Muscle layer of duodenum (tissue), 2 donors: ENCODE data around the gene MAD1L1.

Source experiments
- H3K27ac ChIP-seq: one replicate; pipeline ENCODE4 v1.7.0; 2013; ENCODE audit warnings: mild to moderate bottlenecking, low read length
- H3K27me3 ChIP-seq: one replicate; pipeline ENCODE4 v1.7.0; 2013; ENCODE audit warnings: low read depth, mild to moderate bottlenecking, control low read depth, low read length
- H3K36me3 ChIP-seq, 2 donors: one replicate each; pipeline ENCODE4 v1.7.0; 2013; ENCODE audit warnings: low read length in 2 of 2, control low read depth in 1 of 2, mild to moderate bottlenecking in 1 of 2; ENCODE audit not compliant: insufficient read depth in 2 of 2, control insufficient read depth in 1 of 2
- H3K4me1 ChIP-seq, 2 donors: one replicate each; pipeline ENCODE4 v1.7.0; 2013; ENCODE audit warnings: low read length in 2 of 2, mild to moderate bottlenecking in 2 of 2, control low read depth in 1 of 2, moderate library complexity in 1 of 2; ENCODE audit not compliant: insufficient read depth in 2 of 2, control insufficient read depth in 1 of 2
- H3K4me3 ChIP-seq, 2 donors: one replicate each; pipeline ENCODE4 v1.7.0; 2013; ENCODE audit warnings: low read length in 2 of 2, low read depth in 1 of 2, mild to moderate bottlenecking in 1 of 2
- H3K9me3 ChIP-seq, 2 donors: one replicate each; pipeline ENCODE4 v1.7.0; 2013; ENCODE audit warnings: low read length in 2 of 2, control low read depth in 1 of 2, mild to moderate bottlenecking in 1 of 2; ENCODE audit not compliant: control insufficient read depth in 1 of 2
- donor health status: healthy.

MAD1L1 gene

DNA sequence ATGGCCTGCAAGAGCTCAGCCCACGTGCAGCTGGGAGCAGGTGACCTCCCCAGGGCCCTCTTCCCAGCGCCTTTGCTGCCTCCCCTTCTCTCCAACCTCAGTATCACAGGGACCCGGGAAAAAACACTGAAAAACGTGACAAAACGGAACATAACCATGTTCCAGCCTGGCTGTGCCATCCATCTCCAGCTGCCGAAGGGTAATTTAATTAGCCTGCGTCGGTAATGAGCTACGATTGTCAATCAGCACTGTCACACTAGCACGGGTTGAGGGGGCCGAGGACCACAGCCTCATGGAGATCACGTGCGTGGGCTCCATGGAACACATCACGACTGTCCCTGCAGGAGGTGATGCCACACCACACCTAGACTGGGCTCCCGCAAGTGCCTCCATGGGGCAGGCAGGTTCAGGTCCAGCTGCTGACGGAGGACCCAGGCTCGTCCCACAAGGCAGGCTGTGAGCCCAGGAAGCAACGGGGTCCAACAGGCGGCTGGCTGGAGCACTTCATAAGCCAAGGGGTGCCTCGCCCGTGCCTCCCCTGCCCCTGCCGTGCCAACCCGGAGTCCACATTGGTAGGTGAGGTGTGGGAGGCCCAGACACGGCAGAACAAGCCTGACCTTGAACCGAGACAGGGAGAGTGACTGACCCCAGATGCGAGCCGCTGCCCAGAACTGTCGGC, 363.2 kb downstream of the MAD1L1 start:
- Histone ChIP-seq H3K4me1 (no peaks in the 10 kb centered on the region), H3K4me3 (no peak overlapping the region), H3K9me3 (no peaks in the 10 kb centered on the region), H3K27ac (no peak overlapping the region), H3K27me3 (no peaks in the 10 kb centered on the region), H3K36me3 (no peaks in the 10 kb centered on the region)

DNA sequence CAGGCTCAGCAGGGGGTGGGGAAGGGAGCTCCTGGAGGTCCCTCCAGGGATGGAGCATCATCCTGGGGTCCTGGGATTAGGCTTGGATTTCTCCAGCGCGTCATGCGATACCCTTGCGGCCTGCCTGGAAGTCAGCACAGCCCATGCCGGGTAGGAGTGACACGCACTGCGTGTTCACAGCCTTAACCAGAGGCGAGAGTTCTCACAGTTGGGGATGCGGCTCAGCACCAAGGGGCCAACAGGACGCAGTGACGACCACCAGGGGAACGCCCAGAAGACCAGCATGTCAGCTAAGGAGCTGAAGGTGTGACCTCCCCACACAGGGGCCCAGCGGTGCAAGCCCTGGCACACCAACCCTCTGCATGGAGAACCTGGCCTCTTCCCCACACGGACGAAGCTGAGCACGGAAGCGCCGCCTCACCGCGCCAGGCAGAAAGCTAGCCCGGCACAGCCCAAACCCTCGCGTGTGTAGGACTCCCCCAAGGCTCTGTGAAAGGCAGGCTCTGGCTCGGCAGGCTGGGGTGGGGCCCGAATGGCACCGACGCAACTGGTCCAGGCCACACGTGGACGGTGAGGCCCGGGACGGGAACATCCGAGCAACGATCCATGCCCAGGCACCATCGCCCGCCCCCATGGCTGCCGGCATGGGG, 364.1 kb downstream of the MAD1L1 start:
- Histone ChIP-seq H3K27ac (no peak overlapping the region), H3K27me3 (no peaks in the 10 kb centered on the region), H3K36me3 (no peaks in the 10 kb centered on the region), H3K4me3 (no peak overlapping the region), H3K4me1 (no peaks in the 10 kb centered on the region), H3K9me3 (no peaks in the 10 kb centered on the region)

DNA sequence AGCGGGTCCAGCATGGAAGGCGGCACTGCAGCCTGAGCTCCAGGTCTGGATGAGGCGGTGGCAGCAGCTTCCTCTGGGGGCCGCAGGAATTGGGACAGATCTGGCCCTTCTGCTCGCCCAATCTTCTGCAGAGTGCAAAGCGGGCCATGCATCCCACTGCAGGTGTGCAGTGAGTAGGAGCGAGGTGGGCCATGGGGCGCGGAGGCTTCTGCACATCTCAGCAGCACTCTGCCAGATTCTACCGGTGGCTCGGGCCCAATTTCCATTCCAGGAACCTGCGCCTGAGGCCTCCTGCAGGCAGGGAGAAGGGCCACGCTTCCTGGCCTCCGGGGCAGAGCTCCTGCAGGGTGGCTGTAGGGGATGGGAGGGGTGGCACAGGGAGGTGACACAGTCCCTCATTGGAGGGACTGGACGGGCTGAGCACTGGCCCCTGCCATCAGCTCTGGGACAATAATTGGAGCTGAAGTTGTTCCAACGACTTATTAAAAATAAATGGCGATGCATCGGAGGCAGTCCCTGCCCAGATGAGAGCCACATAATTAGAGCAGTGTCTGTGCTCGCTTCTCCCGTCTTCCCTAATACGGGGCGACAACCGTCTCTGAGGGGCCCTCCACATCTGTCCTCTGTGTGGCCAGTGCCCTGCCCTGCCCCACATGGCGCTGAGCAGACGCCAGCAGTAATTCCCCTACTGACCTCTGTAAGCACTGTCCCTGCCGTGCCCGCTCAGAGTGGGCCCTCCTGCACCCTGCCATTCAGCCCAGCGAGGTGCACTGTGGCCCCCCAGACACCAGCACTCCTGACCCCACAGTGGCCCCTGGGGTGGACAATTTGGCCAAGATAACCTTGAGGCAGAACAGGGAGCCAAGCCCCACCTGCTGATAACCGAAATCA, 365.1 kb downstream of the MAD1L1 start:
- H3K27ac ChIP-seq = no peak overlapping the region
- no peaks in the 10 kb centered on the region for H3K27me3 ChIP-seq
- H3K4me3 ChIP-seq = no peak overlapping the region
- no peaks in the 10 kb centered on the region for H3K4me1 ChIP-seq
- no peaks in the 10 kb centered on the region for H3K36me3 ChIP-seq
- H3K9me3 ChIP-seq = no peaks in the 10 kb centered on the region

DNA sequence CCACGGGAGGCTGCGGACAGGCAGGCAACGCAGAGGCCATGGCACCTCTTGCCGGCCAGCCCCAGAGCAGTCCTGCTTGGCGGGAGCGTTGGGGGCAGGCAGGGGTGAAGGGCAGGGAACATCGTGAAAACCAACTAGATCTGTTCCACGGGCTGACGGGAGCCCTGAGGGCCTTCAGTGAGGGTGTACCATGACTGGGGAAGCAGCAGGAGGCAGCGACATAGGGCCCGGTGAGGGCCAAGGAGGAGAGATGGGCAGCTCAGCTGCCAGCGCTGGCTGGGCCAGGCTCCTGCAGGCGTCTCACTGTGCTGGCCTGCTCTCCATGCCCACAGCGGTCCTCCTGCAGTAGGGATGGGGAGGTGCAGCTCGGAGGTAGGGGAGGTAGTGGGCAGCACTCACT, 366.1 kb downstream of the MAD1L1 start:
- Histone ChIP-seq H3K27ac (no peak overlapping the region), H3K4me3 (no peak overlapping the region), H3K9me3 (no peaks in the 10 kb centered on the region), H3K36me3 (no peaks in the 10 kb centered on the region), H3K27me3 (no peaks in the 10 kb centered on the region), H3K4me1 (no peaks in the 10 kb centered on the region)

DNA sequence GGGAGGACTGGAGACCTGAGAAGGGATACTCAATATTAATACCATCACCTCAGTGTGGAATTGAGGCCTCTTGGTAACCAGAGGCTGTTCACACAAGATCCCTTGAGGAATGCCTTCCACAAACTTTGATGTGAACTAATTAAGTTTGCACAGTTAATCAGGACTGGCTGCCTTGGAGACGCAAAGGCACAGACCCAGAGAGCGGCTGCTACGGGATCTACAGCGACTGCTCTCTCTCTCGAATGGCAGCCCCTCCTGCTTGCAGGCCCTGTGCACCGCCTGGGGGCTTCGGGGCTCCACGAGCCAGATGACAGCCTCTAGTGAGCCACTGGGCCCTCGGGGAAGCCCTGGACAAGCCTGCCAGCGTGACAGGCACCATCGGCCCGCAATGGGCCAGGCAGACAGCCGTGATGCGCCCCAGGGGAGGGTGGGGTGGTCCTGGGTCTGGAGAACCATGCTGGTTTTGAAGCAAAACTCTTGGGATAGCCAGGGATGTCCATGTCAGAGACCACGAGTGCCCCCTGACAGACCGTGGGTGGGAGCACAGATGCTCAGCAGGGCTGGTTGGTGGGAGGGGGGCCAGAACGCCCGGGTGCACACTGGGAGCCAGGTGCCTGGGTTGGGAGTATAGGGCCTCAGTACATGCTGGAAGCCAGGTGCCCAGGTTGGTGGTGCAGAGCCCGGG, 367.0 kb downstream of the MAD1L1 start:
- H3K4me3 ChIP-seq = no peak overlapping the region
- H3K27me3 ChIP-seq = no peaks in the 10 kb centered on the region
- H3K9me3 ChIP-seq = no peaks in the 10 kb centered on the region
- no peaks in the 10 kb centered on the region for H3K4me1 ChIP-seq
- no peaks in the 10 kb centered on the region for H3K36me3 ChIP-seq
- H3K27ac ChIP-seq = no peak overlapping the region

DNA sequence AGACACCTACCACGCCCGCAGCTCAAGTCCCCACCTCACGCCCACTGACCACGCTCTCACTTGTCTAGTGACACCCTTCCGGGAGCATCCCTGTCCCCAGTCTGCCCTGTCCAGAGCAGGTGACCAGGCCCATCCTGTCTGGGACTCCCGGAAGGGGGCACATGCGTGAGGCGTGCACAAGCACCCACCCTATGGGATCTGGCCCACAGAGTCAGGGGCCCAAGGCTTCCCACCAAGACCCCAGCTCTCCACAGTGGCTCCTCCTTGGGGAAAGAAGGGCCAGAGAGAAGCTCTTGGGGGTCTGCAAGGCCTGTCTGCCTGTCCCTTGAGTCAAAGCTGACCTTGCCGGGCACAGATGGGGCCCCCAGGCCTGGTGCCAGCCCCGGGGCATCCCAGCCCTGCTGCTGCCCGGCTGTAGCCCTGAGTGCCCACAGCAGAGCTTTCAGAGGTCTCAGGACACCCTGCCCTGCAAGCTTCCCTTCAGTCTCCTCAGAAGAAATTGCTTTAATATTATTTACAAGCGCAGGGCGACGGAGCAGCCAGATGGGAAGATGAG, 367.7 kb downstream of the MAD1L1 start:
- H3K27ac ChIP-seq = no peak overlapping the region
- H3K36me3 ChIP-seq = no peaks in the 10 kb centered on the region
- no peaks in the 10 kb centered on the region for H3K9me3 ChIP-seq
- no peaks in the 10 kb centered on the region for H3K27me3 ChIP-seq
- no peaks in the 10 kb centered on the region for H3K4me1 ChIP-seq
- no peak overlapping the region for H3K4me3 ChIP-seq

DNA sequence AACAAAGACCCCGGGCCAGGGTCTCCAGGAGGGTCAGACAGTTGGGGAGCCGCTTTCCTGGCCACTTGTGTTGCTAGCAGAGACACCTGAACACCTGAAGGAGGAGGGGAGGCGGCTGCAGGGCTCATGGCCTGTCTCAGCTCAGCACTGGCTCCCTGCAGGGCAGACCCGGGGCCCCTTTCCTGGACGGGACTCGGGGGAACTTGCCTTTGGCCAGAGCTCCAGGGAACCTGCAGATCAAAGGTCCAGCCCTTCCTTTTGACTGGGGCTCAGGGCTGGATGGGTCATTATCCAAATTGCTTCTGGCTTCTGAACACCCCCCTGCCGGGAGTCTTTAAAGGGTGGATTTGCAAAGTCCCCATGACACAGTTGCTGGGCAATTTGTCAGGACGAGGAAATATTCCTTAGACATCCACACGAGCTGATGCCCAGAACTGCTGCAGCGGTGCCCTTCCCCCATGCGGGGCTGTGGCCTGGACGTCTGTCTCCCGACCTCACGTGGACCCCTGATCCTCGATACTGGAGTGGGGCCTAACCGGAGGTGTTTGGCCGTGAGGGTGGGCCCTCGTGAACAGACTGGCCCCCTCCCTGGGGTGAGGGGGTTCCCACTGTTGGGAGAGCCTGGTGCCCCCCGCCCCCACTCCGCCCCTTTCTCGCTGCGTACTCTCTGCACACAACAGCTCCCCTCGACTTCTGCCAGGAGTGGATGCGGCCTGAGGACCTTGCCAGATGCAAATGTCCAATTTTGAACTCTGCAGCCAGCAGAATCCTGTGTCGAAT, 368.4 kb downstream of the MAD1L1 start:
- no peaks in the 10 kb centered on the region for H3K36me3 ChIP-seq
- H3K4me3 ChIP-seq = no peak overlapping the region
- no peak overlapping the region for H3K27ac ChIP-seq
- no peaks in the 10 kb centered on the region for H3K9me3 ChIP-seq
- no peaks in the 10 kb centered on the region for H3K4me1 ChIP-seq
- H3K27me3 ChIP-seq = no peaks in the 10 kb centered on the region

DNA sequence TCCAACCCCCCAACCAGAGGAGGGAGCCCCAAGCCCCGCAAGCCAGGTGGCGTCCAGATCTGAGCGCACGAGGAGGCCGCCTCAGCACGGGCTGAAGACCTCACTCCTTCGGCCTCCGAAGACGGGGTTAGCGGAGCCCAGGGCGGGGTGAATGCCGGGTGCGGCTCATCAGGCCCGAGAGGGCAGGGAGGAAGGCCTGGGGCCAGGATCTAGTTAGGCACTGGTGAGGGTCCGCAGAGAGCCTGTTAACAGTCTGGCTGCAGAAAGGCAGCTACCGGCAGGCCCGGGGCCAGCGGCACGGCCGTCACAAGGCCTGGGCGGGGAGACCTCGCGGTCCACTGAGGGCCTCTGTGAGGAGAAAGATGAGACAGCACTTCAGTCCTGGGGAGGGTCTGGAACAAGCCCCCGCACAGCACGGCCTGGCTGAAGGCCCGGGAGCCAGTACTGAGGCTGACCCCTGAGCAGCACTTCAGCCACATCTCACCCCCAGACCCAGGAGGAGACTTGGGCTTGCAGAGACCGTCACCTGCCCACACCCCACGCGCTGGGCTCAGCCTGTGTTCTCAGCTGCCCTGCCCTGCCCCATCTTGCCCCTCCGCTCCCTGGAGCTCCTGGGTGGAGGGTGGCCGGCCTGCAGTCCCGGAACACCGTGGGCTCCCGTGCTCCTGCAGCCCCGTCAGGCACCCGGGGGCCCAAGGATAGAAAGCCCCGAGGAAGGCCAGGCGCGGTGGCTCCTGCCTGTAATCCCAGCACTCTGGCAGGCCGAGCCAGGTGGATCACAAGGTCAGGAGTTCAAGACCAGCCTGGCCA, 369.4 kb downstream of the MAD1L1 start:
- Histone ChIP-seq H3K9me3 (no peaks in the 10 kb centered on the region), H3K27me3 (no peaks in the 10 kb centered on the region), H3K4me3 (no peak overlapping the region), H3K36me3 (no peaks in the 10 kb centered on the region), H3K4me1 (no peaks in the 10 kb centered on the region), H3K27ac (no peak overlapping the region)

DNA sequence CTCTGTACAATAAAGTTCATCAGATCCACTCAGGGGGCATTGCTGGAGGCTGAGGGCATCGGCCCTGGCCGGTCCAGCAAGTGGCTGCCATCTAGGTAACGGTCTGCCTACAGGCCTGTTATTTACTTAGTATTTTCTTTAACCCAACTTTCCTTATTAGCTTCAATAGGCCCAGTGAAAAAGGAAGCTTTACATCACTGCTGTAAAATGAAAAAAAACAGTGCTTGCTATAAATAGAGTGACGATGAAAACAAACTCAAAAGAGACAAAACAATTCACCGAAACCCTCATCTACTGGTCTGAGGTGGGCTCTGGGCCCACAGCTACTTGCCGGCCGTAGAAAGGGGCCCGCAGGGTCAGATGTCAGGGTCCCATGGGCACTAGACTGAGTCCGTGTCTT, 370.2 kb downstream of the MAD1L1 start:
- H3K4me1 ChIP-seq = no peaks in the 10 kb centered on the region

More for the DNA sequence above, 370.2 kb downstream of the MAD1L1 start:
- Histone ChIP-seq H3K36me3 (no peaks in the 10 kb centered on the region), H3K27me3 (no peaks in the 10 kb centered on the region), H3K9me3 (no peaks in the 10 kb centered on the region), H3K4me3 (no peak overlapping the region), H3K27ac (no peak overlapping the region)
